ENCODE results near the gene CELA2A. TPM values are rescaled to one million over a fixed set of nuclear protein-coding genes. Genes with fewer than 3 reads are reported as not detected.
"Not testable (repeated sequence)": the region's sequence is repeated elsewhere in the genome, so short reads cannot be mapped to it uniquely, and the experiment has no call there.

CELA2A gene
- polyA plus RNA-seq, 1 of the 3 experiments (the other 2 are of a cell fraction), result not detected

GRCh38 chr1:15489052-15489736 lies 32.7 kb downstream of the CELA2A start:
- H3K4me3 ChIP-seq (ENCODE audit: low read depth in 2 of 2, low read length in 1 of 2), result no peak overlapping the region
- H3K9me2 ChIP-seq, result no peaks in the 10 kb centered on the region
- ChIA-PET POLR2A (no interaction called here), CTCF (no interaction called here)
- H3F3A ChIP-seq (replicated peaks; ENCODE audit: insufficient read depth), result no peaks in the 10 kb centered on the region
- peak; percentile 42 for DNase-seq
- no peaks in the 10 kb centered on the region for H3K79me2 ChIP-seq (ENCODE audit: insufficient read depth)
- no peaks in the 10 kb centered on the region for H3K9me3 ChIP-seq
- H4K20me1 ChIP-seq (ENCODE audit: insufficient read depth), result no peaks in the 10 kb centered on the region
- H3K27ac ChIP-seq (ENCODE audit: low read depth in 2 of 2, low read length in 1 of 2), result peak overlapping the region in 1 of 2 experiments; percentile 60; a peak in 2 of 4 replicates
- peaks cover 0 to 6% of the 10 kb centered on the region in 2 experiments for H3K36me3 ChIP-seq (replicated peaks in 1 of 2; ENCODE audit: control insufficient read depth in 1 of 2, insufficient read depth in 2 of 2, low read length in 1 of 2)
- TF ChIP-seq GABPA (IDR thresholded peaks at IDR 0.05; ENCODE audit: low read depth), result no peak
- no peak for TF ChIP-seq GATA2 (CRISPR knock-in tag; IDR thresholded peaks at IDR 0.05)
- no peak for TF ChIP-seq TAF1 (IDR thresholded peaks at IDR 0.05; ENCODE audit: borderline replicate concordance, low read depth, low read length)
- no peak for TF ChIP-seq FOSL2 (IDR thresholded peaks at IDR 0.05; ENCODE audit: borderline replicate concordance, low read depth)
- TF ChIP-seq RXRA (IDR thresholded peaks at IDR 0.05; ENCODE audit: borderline replicate concordance, low read depth), result no peak
- TF ChIP-seq JUND (IDR thresholded peaks at IDR 0.05), result no peak
- no peak for TF ChIP-seq RFX5 (IDR thresholded peaks at IDR 0.05; ENCODE audit: low read length)
- TF ChIP-seq CHD2 (IDR thresholded peaks at IDR 0.05; ENCODE audit: low read length, partially characterized antibody), result no peak
- TF ChIP-seq, protein P1, sequence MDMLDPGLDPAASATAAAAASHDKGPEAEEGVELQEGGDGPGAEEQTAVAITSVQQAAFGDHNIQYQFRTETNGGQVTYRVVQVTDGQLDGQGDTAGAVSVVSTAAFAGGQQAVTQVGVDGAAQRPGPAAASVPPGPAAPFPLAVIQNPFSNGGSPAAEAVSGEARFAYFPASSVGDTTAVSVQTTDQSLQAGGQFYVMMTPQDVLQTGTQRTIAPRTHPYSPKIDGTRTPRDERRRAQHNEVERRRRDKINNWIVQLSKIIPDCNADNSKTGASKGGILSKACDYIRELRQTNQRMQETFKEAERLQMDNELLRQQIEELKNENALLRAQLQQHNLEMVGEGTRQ (IDR thresholded peaks at IDR 0.05; ENCODE audit: borderline replicate concordance, low read depth, low read length), result no peak
- TF ChIP-seq, protein P2, sequence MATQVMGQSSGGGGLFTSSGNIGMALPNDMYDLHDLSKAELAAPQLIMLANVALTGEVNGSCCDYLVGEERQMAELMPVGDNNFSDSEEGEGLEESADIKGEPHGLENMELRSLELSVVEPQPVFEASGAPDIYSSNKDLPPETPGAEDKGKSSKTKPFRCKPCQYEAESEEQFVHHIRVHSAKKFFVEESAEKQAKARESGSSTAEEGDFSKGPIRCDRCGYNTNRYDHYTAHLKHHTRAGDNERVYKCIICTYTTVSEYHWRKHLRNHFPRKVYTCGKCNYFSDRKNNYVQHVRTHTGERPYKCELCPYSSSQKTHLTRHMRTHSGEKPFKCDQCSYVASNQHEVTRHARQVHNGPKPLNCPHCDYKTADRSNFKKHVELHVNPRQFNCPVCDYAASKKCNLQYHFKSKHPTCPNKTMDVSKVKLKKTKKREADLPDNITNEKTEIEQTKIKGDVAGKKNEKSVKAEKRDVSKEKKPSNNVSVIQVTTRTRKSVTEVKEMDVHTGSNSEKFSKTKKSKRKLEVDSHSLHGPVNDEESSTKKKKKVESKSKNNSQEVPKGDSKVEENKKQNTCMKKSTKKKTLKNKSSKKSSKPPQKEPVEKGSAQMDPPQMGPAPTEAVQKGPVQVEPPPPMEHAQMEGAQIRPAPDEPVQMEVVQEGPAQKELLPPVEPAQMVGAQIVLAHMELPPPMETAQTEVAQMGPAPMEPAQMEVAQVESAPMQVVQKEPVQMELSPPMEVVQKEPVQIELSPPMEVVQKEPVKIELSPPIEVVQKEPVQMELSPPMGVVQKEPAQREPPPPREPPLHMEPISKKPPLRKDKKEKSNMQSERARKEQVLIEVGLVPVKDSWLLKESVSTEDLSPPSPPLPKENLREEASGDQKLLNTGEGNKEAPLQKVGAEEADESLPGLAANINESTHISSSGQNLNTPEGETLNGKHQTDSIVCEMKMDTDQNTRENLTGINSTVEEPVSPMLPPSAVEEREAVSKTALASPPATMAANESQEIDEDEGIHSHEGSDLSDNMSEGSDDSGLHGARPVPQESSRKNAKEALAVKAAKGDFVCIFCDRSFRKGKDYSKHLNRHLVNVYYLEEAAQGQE (IDR thresholded peaks at IDR 0.05; ENCODE audit: low read depth, low read length), result no peak
- TF ChIP-seq MXI1 (IDR thresholded peaks at IDR 0.05; ENCODE audit: low read depth, low read length), result no peak
- TF ChIP-seq, protein P3, sequence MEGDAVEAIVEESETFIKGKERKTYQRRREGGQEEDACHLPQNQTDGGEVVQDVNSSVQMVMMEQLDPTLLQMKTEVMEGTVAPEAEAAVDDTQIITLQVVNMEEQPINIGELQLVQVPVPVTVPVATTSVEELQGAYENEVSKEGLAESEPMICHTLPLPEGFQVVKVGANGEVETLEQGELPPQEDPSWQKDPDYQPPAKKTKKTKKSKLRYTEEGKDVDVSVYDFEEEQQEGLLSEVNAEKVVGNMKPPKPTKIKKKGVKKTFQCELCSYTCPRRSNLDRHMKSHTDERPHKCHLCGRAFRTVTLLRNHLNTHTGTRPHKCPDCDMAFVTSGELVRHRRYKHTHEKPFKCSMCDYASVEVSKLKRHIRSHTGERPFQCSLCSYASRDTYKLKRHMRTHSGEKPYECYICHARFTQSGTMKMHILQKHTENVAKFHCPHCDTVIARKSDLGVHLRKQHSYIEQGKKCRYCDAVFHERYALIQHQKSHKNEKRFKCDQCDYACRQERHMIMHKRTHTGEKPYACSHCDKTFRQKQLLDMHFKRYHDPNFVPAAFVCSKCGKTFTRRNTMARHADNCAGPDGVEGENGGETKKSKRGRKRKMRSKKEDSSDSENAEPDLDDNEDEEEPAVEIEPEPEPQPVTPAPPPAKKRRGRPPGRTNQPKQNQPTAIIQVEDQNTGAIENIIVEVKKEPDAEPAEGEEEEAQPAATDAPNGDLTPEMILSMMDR (IDR thresholded peaks at IDR 0.05), result no peak
- TF ChIP-seq TCF12 (IDR thresholded peaks at IDR 0.05), result no peak
- TF ChIP-seq MAX (IDR thresholded peaks at IDR 0.05; ENCODE audit: low read depth), result no peak
- no peak for TF ChIP-seq IRF3 (IDR thresholded peaks at IDR 0.05; ENCODE audit: low read depth, low read length)
- TF ChIP-seq EZH2phosphoT487 (IDR thresholded peaks at IDR 0.05; ENCODE audit: borderline replicate concordance, low read depth), result no peak
- WGBS (ENCODE audit: low lambda C conversion rate), result 87% methylated on average over 3 of the region's 13 CpGs
- H3K9ac ChIP-seq, result no peak overlapping the region
- no peak overlapping the region for H3K4me2 ChIP-seq
- H2AFZ ChIP-seq (ENCODE audit: low read depth), result no peak overlapping the region
- H3K27me3 ChIP-seq (ENCODE audit: insufficient read depth), result no peaks in the 10 kb centered on the region
- peaks cover 0 to 12% of the 10 kb centered on the region in 2 experiments; a peak in 1 of 4 replicates for H3K4me1 ChIP-seq (ENCODE audit: control insufficient read depth in 1 of 2, insufficient read depth in 2 of 2, low read depth in 1 of 2, low read length in 1 of 2)

DNA sequence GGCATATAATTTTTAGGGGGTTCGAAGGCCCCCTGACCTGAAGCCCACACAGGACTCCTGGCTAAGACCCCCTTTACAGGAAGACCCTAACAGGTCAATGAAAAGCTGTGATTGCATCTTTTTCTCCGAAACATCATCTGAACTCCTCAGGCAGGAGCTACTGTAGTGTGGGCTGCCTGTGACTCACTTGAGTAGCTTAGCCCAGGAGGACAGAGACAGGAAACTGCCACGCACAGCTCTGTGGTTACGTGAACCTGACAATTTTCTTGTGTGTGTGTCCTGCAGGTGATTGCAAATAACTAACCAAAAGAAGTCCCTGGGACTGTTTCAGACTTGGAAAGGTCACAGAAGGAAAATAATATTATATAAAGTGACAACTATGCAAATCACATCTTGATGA lies 34.5 kb downstream of the CELA2A start:
- H3K9ac ChIP-seq; H3K9me3 ChIP-seq; CTCF ChIA-PET; H3K4me3 ChIP-seq (ENCODE audit: low read depth in 2 of 2, low read length in 1 of 2); DNase-seq; H3K27me3 ChIP-seq (ENCODE audit: insufficient read depth); H3K9me2 ChIP-seq; H4K20me1 ChIP-seq (ENCODE audit: insufficient read depth); POLR2A ChIA-PET; H2AFZ ChIP-seq (ENCODE audit: low read depth); H3K79me2 ChIP-seq (ENCODE audit: insufficient read depth); H3K4me2 ChIP-seq; H3F3A ChIP-seq (replicated peaks; ENCODE audit: insufficient read depth): not testable (repeated sequence)
- Histone ChIP-seq H3K27ac (ENCODE audit: low read depth in 2 of 2, low read length in 1 of 2) (0 out of 4 replicates have a peak overlapping the region, but pooled peaks of 1 of the 2 experiments have one; percentile 20), H3K4me1 (ENCODE audit: control insufficient read depth in 1 of 2, insufficient read depth in 2 of 2, low read depth in 1 of 2, low read length in 1 of 2) (peaks cover 0 to 12% of the 10 kb centered on the region in 2 experiments; a peak in 1 of 4 replicates), H3K36me3 (replicated peaks in 1 of 2; ENCODE audit: control insufficient read depth in 1 of 2, insufficient read depth in 2 of 2, low read length in 1 of 2) (peaks cover 0 to 10% of the 10 kb centered on the region in 2 experiments)
- 79% methylated on average over 4 of the region's 4 CpGs for WGBS (ENCODE audit: low lambda C conversion rate)

All from SK-N-SH (cell line).